Activated T-helper 17 cell treated with anti-CD3 and anti-CD28 coated beads, Interleukin-2, amount 50 U/mL, for 72 hours (primary cell): ENCODE results near the gene LGALSL. TPM values are rescaled to one million over a fixed set of nuclear protein-coding genes. Genes with fewer than 3 reads are reported as not detected.
A peak's percentile ranks its signal among the peaks of the same experiment; 100 is the strongest.
"Not testable (repeated sequence)": the region's sequence is repeated elsewhere in the genome, so short reads cannot be mapped to it uniquely, and the experiment has no call there.

ENCODE experiments used
- ATAC-seq: fragments of 150-1000 bp; cut with Tn5 transposase; replicated peaks from 2 replicates; pipeline ENCODE4 v1.10.0; 2021; ENCODE audit warnings: mild to moderate bottlenecking, moderate library complexity
- H3K27ac Mint-ChIP-seq: one replicate; pipeline ENCODE4 v1.8.0; 2022; ENCODE audit warnings: mixed read lengths
- H3K27me3 Mint-ChIP-seq: one replicate; pipeline ENCODE4 v1.8.0; 2022; ENCODE audit warnings: mixed read lengths
- H3K36me3 Mint-ChIP-seq: one replicate; pipeline ENCODE4 v1.8.0; 2022; ENCODE audit warnings: low read depth, mild to moderate bottlenecking, mixed read lengths
- H3K4me1 Mint-ChIP-seq: one replicate; pipeline ENCODE4 v1.8.0; 2022; ENCODE audit warnings: mixed read lengths
- H3K4me3 Mint-ChIP-seq: one replicate; pipeline ENCODE4 v1.8.0; 2022; ENCODE audit warnings: mild to moderate bottlenecking, mixed read lengths
- H3K9me3 Mint-ChIP-seq: one replicate; pipeline ENCODE4 v1.8.0; 2022; ENCODE audit warnings: mixed read lengths
- total RNA-seq, 2 donors: library from RNA; stranded (reverse); gene quantifications; one replicate each; pipeline ENCODE4 v1.2.3, GENCODE V29; 2022

LGALSL gene
- total RNA-seq, 2 donors from 2014 or later = 1.4 to 2.2 TPM

DNA sequence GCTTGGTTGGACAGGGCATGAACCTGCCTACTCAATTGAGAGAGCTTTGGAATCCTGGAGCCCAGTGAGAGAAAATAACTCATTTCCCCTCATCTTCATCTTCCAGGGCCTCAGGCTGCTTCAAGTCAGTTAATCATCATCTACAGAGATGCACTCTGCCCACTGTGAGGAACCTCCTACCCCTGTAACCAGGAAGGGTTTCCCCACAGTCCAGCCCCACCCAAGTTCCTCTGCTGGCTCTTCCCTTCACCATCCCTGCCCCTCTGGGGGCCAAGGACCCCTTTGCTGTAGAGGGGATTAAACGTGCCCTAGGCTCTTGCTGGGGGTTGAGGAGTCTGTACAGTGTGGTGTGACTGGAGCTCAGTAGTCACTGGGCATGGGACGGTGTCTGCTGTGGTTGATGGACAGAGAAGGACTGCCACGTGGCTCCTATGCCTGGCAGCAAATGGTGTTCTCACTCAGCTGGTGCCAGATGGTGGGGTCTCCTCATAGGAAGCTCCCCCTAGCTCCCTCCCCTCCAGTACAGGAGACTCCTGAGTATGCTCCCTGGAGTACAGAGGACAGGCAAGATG lies 29.5 kb upstream of the LGALSL start:
- no peaks in the 10 kb centered on the region for H3K4me1 Mint-ChIP-seq
- no peaks in the 10 kb centered on the region for H3K9me3 Mint-ChIP-seq
- no peak for ATAC-seq
- H3K27me3 Mint-ChIP-seq = no peaks in the 10 kb centered on the region
- no peaks in the 10 kb centered on the region for H3K36me3 Mint-ChIP-seq
- H3K4me3 Mint-ChIP-seq = no peak overlapping the region
- no peak overlapping the region for H3K27ac Mint-ChIP-seq

GRCh38 chr2:64426183-64426952 lies 27.6 kb upstream of the LGALSL start:
- Mint-ChIP-seq H3K36me3 (no peaks in the 10 kb centered on the region), H3K4me3 (no peak overlapping the region), H3K4me1 (no peaks in the 10 kb centered on the region), H3K27ac (no peak overlapping the region), H3K9me3 (no peaks in the 10 kb centered on the region), H3K27me3 (no peaks in the 10 kb centered on the region)
- ATAC-seq = no peak

GRCh38 chr2:64434039-64434657 lies 19.8 kb upstream of the LGALSL start:
- Mint-ChIP-seq H3K4me3 (no peak overlapping the region), H3K9me3 (no peaks in the 10 kb centered on the region), H3K27me3 (peaks cover 29% of the 10 kb centered on the region), H3K27ac (no peak overlapping the region), H3K36me3 (no peaks in the 10 kb centered on the region), H3K4me1 (no peaks in the 10 kb centered on the region)
- no peak for ATAC-seq

GRCh38 chr2:64437883-64438282 lies 16.1 kb upstream of the LGALSL start:
- no peak for ATAC-seq
- H3K27ac Mint-ChIP-seq = no peak overlapping the region
- no peak overlapping the region for H3K4me3 Mint-ChIP-seq
- H3K9me3 Mint-ChIP-seq = no peaks in the 10 kb centered on the region
- H3K27me3 Mint-ChIP-seq = peaks cover 32% of the 10 kb centered on the region
- no peaks in the 10 kb centered on the region for H3K4me1 Mint-ChIP-seq
- H3K36me3 Mint-ChIP-seq = no peaks in the 10 kb centered on the region

- H3K4me3 Mint-ChIP-seq = no peak overlapping the region
- peak; percentile 11 for ATAC-seq
- H3K36me3 Mint-ChIP-seq = no peaks in the 10 kb centered on the region
- no peak overlapping the region for H3K27ac Mint-ChIP-seq
- no peaks in the 10 kb centered on the region for H3K9me3 Mint-ChIP-seq
- H3K4me1 Mint-ChIP-seq = no peaks in the 10 kb centered on the region
- H3K27me3 Mint-ChIP-seq = peaks cover 30% of the 10 kb centered on the region
Observed at GRCh38 chr2:64439194-64439593, 14.8 kb upstream of the LGALSL start.

DNA sequence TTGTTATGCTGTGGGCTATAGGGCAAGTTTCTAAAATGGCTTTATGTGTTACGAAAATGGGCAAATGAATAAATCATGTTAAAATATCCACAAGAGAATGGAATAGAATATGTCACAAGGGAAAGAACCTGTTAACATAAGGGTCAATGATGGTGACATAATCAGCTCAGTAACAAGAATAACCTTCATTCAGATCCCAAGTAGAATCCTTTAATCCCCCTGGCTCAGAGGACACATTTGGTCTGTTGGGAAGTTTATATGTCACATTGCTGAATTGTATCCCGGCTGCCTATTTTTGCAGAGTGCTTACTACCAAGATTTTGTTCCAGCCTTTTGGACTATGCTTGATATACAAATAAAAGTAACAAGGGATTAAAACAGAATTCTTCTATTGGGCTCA lies 13.1 kb upstream of the LGALSL start:
- Mint-ChIP-seq H3K9me3 (no peaks in the 10 kb centered on the region), H3K4me3 (no peak overlapping the region), H3K4me1 (peaks cover 5% of the 10 kb centered on the region), H3K27ac (no peak overlapping the region), H3K27me3 (peaks cover 34% of the 10 kb centered on the region), H3K36me3 (no peaks in the 10 kb centered on the region)
- ATAC-seq = no peak

- no peak for ATAC-seq
- Mint-ChIP-seq H3K4me3 (no peak overlapping the region), H3K9me3 (no peaks in the 10 kb centered on the region), H3K27ac (no peak overlapping the region), H3K4me1 (peaks cover 5% of the 10 kb centered on the region), H3K27me3 (peaks cover 26% of the 10 kb centered on the region), H3K36me3 (no peaks in the 10 kb centered on the region)
Observed at GRCh38 chr2:64442277-64442676, 11.7 kb upstream of the LGALSL start.

DNA sequence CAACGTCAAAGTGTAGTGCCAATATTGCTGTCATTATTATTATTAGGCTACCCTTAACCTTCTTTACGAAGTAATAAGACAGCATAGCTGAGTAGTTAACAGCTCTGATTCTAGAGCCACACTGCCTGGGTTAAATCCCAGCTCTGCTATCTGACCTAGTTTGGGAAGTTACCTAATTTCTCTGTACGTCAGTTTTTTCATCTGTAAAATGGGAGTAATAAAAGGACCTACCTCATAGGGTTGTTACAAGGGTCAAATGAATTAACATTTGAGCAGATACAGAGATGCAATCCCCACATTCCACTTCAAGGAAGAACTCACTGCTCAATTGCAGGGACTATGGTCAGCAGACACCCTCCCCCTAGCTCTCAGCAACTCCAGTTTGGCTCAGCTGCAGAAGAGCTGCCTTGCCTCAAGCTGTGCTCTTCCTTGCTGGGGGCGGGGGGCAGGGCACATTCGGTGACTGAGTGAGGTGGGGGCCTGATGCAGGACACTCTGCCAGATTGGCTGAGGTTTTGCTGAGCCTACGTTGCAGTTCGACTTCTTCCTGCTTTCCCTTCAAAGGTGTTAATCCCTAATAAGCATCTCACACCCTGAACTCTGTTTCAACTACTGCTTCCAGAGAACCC lies 11.0 kb upstream of the LGALSL start:
- H3K36me3 Mint-ChIP-seq = no peaks in the 10 kb centered on the region
- H3K27ac Mint-ChIP-seq = no peak overlapping the region
- no peak for ATAC-seq
- peaks cover 5% of the 10 kb centered on the region for H3K4me1 Mint-ChIP-seq
- H3K27me3 Mint-ChIP-seq = peaks cover 26% of the 10 kb centered on the region
- no peaks in the 10 kb centered on the region for H3K9me3 Mint-ChIP-seq
- no peak overlapping the region for H3K4me3 Mint-ChIP-seq

GRCh38 chr2:64445970-64446369 lies 8.0 kb upstream of the LGALSL start:
- H3K9me3 Mint-ChIP-seq, H3K4me1 Mint-ChIP-seq, H3K36me3 Mint-ChIP-seq, H3K4me3 Mint-ChIP-seq, H3K27ac Mint-ChIP-seq: not testable (repeated sequence)
- peak; percentile 32 for ATAC-seq
- peaks cover 21% of the 10 kb centered on the region for H3K27me3 Mint-ChIP-seq

DNA sequence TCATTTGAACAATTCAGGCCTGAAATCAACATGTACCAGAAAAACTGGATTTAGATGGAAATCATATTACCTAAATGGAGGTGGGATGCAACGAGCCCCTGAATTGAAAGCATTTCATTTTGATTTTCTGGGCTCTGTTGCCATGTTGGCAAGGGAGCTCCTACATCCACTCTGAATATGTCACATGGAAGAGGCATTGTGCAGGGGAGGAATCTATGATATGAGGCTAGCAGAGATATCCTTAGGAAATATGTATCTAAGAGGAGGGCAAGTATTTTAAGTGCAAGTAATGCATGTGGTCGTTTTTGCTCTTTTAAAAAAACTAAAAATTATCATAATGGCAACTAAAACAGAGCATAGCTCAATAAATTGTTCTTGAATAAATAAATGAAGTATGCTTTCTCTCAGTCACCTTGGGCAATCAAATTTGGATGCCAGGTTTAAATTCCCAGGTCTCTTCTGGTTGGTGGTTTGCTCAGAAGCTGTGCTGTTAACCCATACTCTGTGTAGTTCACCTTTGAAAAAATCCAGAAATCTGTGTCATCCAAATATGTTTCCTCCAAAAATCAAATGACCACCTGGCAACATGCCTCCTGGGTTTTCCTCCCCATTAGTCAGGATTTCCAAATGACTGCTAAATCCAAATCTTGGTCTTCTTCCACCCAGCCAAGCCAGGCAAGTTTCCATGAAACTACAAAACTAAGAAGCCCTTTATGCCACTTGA lies 6.5 kb upstream of the LGALSL start:
- no peak for ATAC-seq
- Mint-ChIP-seq H3K27me3 (peaks cover 20% of the 10 kb centered on the region), H3K4me3 (no peak overlapping the region), H3K36me3 (no peaks in the 10 kb centered on the region), H3K4me1 (peaks cover 5% of the 10 kb centered on the region), H3K27ac (no peak overlapping the region), H3K9me3 (no peaks in the 10 kb centered on the region)

- no peak for ATAC-seq
- Mint-ChIP-seq H3K4me3 (no peak overlapping the region), H3K9me3 (no peaks in the 10 kb centered on the region), H3K27me3 (peaks cover 19% of the 10 kb centered on the region), H3K36me3 (no peaks in the 10 kb centered on the region), H3K4me1 (peaks cover 5% of the 10 kb centered on the region), H3K27ac (no peak overlapping the region)
Observed at GRCh38 chr2:64448041-64448426, 5.9 kb upstream of the LGALSL start.

GRCh38 chr2:64451051-64451450 lies 2.9 kb upstream of the LGALSL start:
- ATAC-seq = no peak
- Mint-ChIP-seq H3K9me3 (no peaks in the 10 kb centered on the region), H3K4me1 (no peaks in the 10 kb centered on the region), H3K27ac (no peak overlapping the region), H3K36me3 (no peaks in the 10 kb centered on the region), H3K27me3 (peaks cover 6% of the 10 kb centered on the region), H3K4me3 (no peak overlapping the region)

GRCh38 chr2:64454386-64455332 lies 697 bp downstream of the LGALSL start:
- peak; percentile 85 for ATAC-seq
- H3K27ac Mint-ChIP-seq = no peak overlapping the region
- no peaks in the 10 kb centered on the region for H3K9me3 Mint-ChIP-seq
- H3K36me3 Mint-ChIP-seq = no peaks in the 10 kb centered on the region
- peaks cover 6% of the 10 kb centered on the region for H3K27me3 Mint-ChIP-seq
- H3K4me3 Mint-ChIP-seq = peak overlapping the region; percentile 71
- H3K4me1 Mint-ChIP-seq = no peaks in the 10 kb centered on the region
